LNCaP clone FGC (cell line): ENCODE data around the gene EIF4G2.

ENCODE experiments used
- DNase-seq: peaks from one replicate; pipeline ENCODE4 v3.0.0-alpha.2; 2011; ENCODE audit warnings: low read depth
- H3K4me3 ChIP-seq: 2 replicates; pipeline ENCODE4 v1.5.1; 2011; ENCODE audit warnings: mild to moderate bottlenecking, low read depth, low read length, control low read depth
- TF ChIP-seq, protein P1 (sequence below): IDR thresholded peaks from 2 replicates; pipeline ENCODE4 v1.5.1; 2012; ENCODE audit warnings: mild to moderate bottlenecking; ENCODE audit not compliant: control insufficient read depth, insufficient read depth; ENCODE audit errors: extremely low read depth

Gene EIF4G2

DNA sequence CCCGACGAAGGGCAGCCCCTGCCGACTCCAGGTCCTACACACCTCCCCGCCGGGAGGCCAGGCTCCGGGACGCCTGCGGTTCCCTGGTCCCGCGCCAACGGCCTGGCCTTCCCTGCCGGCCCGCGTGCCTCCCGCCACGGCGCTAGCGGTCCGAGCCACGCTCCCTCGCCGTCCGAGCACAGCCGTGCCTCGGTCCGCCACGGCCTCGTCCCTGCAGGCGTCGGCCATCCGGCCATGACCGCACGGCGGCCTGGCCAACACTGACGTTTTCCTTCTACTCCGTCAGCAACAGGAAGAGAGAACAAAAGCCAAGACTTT is 532 bp downstream of the EIF4G2 start:
- DNase-seq = no peak
- TF ChIP-seq, protein P1, sequence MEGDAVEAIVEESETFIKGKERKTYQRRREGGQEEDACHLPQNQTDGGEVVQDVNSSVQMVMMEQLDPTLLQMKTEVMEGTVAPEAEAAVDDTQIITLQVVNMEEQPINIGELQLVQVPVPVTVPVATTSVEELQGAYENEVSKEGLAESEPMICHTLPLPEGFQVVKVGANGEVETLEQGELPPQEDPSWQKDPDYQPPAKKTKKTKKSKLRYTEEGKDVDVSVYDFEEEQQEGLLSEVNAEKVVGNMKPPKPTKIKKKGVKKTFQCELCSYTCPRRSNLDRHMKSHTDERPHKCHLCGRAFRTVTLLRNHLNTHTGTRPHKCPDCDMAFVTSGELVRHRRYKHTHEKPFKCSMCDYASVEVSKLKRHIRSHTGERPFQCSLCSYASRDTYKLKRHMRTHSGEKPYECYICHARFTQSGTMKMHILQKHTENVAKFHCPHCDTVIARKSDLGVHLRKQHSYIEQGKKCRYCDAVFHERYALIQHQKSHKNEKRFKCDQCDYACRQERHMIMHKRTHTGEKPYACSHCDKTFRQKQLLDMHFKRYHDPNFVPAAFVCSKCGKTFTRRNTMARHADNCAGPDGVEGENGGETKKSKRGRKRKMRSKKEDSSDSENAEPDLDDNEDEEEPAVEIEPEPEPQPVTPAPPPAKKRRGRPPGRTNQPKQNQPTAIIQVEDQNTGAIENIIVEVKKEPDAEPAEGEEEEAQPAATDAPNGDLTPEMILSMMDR = no peak
- H3K4me3 ChIP-seq = peak overlapping the region; percentile 97

DNA sequence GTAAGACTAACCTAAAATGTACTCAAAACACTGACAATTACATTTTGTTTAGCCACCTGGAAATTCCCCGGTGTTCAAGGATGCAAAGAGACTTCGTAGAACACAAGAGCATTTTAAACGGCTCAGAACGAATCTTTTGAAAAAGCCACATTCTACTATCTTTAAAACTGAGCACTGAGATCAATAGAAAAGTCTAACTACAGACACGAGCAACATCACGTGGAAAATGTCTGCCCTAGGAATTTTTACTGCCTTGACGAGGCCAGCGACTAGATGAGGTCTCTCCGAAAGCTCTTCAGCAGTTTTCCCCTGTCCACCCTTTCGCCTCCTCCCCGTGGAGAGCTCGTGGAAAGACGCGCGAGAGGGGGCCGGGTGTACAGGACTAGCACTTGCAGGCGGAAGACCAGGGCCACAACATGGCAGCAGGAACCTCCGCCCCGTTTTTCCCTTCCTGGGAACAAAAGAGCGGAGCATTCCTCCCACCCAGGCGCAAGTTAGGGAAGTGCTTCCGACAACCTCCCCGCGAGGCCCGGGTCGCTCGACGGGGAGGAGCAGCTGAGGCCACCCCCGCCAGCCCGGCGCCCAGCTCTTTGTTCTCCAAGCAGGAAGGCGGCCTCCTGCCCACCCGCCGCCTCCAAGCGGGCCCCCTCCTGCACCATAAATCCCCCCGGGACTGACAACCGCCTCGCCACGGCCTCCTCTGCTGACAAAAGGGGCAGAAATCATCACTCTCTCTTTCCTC is 1.1 kb downstream of the EIF4G2 start:
- DNase-seq = no peak
- H3K4me3 ChIP-seq = peak overlapping the region; percentile 97
- TF ChIP-seq, protein P1 = no peak

DNA sequence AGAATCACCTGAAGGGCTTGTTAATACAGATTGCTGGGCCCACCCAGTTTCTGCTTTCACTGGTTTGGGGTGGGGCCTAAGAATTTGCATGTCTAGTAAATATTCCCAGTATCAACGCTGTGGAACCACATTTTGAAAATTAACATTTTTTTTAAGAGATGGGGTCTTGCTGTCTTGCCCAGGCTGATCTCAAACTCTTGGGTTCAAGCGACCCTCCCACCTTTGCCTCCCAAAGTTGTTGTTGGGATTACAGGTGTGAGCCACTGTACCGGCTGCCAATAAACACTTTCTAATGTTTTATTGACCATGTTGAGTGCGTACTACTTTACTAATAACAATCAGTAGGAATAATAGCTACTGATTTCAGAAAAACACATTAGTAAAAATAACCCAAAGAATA is 2.5 kb downstream of the EIF4G2 start:
- TF ChIP-seq, protein P1 = no peak
- H3K4me3 ChIP-seq = no peak overlapping the region
- DNase-seq = no peak

DNA sequence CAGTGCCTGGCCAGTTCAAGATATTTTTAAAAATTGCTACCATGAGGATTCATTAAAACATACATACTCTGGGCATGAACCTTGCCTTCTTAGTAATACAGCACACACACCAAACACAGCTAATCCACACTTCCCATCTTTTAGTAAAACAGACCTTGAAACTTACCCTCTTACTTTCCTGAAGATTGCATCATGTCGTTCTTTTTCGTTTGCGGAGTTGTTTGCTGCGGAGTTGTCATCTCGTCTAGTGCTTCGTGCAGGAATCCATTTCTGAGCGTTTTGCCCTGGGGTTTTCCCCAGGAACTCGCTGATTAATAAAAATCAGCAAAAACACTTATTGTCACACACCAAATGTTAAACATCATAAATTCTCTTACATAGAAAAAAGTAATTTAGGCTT is 3.0 kb downstream of the EIF4G2 start:
- no peak for DNase-seq
- H3K4me3 ChIP-seq = no peak overlapping the region
- TF ChIP-seq, protein P1 = no peak

DNA sequence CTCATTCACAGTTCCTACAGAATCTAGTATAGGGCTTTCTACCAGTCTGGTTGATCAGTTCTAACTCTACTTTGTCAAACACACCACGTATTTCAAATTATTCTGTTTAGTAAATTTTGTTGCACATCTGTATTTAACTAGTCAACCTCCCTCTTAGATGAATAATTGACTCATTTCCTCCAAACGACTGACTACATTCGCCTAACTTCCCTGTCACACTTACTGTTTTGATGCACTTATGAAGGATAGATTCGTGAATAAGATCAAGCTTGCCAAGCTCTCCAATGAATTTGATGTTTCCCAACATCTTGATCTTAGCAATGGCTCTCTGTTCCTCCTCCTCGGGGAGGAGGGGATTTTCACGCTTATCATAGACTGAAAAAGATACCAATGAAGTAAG is 5.0 kb downstream of the EIF4G2 start:
- H3K4me3 ChIP-seq = no peak overlapping the region
- TF ChIP-seq, protein P1 = no peak
- no peak for DNase-seq

DNA sequence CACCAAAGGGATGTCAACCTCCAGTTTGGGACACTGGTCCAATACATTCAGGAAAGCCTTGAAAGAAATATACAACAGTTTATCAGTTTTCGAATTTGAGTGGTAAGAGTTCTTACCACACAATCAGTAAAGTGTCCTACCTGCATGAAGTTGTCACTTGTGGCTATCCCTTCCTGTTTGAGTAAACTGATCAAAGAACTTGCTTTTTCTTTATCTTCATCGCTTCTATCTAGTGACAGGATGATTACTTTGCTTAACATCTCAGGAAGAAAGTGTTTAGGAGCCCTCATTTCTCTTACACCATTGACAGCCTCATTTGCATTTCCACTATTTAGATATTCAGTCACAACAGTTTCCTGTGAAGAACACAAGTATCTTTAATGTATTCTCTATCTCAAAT is 8.4 kb downstream of the EIF4G2 start:
- H3K4me3 ChIP-seq = no peak overlapping the region
- TF ChIP-seq, protein P1 = no peak
- no peak for DNase-seq

DNA sequence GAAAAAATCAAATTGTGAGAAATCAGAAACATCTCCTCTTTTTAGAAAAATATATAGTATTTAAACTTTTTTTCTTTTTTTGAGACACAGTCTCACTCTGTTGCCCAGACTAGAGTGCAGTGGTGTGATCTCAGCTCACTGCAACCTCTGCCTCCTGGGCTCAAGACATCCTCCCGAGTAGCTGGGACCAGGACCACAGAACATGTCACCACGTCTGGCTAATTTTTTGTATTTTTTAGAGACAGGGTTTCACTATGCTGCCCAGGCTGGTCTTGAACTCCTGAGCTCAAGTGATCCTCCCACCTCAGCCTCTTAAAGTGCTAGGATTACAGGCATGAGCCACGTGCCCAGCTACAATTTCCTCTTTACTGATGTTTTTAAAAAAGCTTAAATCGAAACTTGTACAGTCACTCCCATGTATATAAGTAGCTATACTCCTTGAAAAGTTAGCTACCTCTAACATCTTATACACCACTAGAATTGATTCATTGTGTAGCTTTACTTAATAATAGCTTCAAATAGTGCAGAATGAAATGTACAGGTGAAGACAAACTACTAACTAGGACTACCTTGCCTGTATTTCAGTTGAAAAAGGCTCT is 10.3 kb downstream of the EIF4G2 start:
- H3K4me3 ChIP-seq = no peak overlapping the region
- DNase-seq = no peak
- TF ChIP-seq, protein P1 = no peak
